Ishikawa (cell line): ENCODE measurements around the gene KIF1C.

ENCODE experiments used
- CEBPB ChIP-seq: IDR thresholded peaks from 2 replicates; pipeline ENCODE4 v1.6.1; 2012
- CREB1 ChIP-seq: IDR thresholded peaks from 2 replicates; pipeline ENCODE4 v1.6.1; 2012; ENCODE audit warnings: low read depth
- EGR1 ChIP-seq: IDR thresholded peaks from 2 replicates; pipeline ENCODE4 v1.6.1; 2012
- EP300 ChIP-seq: IDR thresholded peaks from 2 replicates; pipeline ENCODE4 v1.6.1; 2012; ENCODE audit warnings: borderline replicate concordance
- FOXM1 ChIP-seq: IDR thresholded peaks from 2 replicates; pipeline ENCODE4 v1.6.1; 2012; ENCODE audit warnings: low read depth, borderline replicate concordance
- NFIC ChIP-seq: IDR thresholded peaks from 2 replicates; pipeline ENCODE4 v1.6.1; 2012
- RAD21 ChIP-seq: IDR thresholded peaks from 2 replicates; pipeline ENCODE4 v1.6.1; 2012; ENCODE audit warnings: low read depth
- TAF1 ChIP-seq: IDR thresholded peaks from 2 replicates; pipeline ENCODE4 v1.6.1; 2012; ENCODE audit warnings: low read depth, mild to moderate bottlenecking
- TCF12 ChIP-seq: IDR thresholded peaks from 2 replicates; pipeline ENCODE4 v1.6.1; 2012; ENCODE audit warnings: low read depth
- TEAD4 ChIP-seq: IDR thresholded peaks from 2 replicates; pipeline ENCODE4 v1.6.1; 2012
- YY1 ChIP-seq: IDR thresholded peaks from 2 replicates; pipeline ENCODE4 v1.6.1; 2012; ENCODE audit warnings: low read depth
- ZBTB7A ChIP-seq: IDR thresholded peaks from 2 replicates; pipeline ENCODE4 v1.6.1; 2012; ENCODE audit warnings: low read depth
- TF ChIP-seq, protein P1 (sequence below): IDR thresholded peaks from 2 replicates; pipeline ENCODE4 v1.6.1; 2012; ENCODE audit warnings: low read depth, mild to moderate bottlenecking
- TF ChIP-seq, protein P2 (sequence below): IDR thresholded peaks from 2 replicates; pipeline ENCODE4 v1.6.1; 2012
- TF ChIP-seq, protein P3 (sequence below): IDR thresholded peaks from 2 replicates; pipeline ENCODE4 v1.6.1; 2012

The KIF1C gene

DNA sequence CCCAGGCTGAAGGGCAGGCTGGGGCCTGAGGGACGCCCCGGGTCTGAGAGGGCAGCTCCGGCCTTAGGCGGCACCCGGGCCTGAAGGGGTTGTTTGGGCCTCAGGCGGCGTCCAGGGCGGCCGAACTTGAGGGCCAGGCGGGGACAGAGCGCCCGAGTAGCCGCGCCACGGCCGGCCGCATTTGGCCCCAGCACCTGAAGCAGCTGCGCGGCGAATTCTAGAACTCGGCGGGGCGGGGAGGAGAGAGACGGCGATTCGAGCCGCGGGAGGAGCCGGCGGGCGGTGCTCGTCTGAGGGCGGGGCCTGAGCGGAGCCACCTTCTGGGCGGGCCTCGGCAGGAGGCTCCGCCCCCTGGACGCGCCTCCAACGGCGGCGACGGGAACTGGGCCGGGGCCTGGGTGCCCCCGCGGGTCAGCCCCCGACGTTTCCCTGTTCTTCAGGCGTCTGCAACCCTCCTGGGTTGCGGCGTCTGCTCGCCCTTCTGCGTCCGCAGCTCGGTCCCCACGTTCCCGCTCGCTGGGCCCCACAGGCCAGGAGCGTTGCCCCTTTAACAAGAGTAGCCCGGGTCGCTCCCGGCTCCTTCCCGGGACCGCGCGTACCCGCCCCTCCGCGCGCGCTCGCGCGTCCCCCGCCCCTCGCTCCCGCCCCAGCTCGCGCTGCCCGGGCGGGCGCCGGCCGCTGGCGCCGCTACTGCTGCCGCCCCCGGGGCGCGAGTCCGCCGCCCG lies at the start of gene KIF1C, which contains the start of gene INCA1:
TSS of gene KIF1C (plus strand) at position 649 of the 725 bp plus-strand sequence. CDS start 2,297 bp downstream, outside the sequence.
TSS of gene INCA1 (minus strand) at position 221 of the 725 bp plus-strand sequence. CDS start 3,085 bp downstream, outside the sequence.
- TF ChIP-seq, protein P1, sequence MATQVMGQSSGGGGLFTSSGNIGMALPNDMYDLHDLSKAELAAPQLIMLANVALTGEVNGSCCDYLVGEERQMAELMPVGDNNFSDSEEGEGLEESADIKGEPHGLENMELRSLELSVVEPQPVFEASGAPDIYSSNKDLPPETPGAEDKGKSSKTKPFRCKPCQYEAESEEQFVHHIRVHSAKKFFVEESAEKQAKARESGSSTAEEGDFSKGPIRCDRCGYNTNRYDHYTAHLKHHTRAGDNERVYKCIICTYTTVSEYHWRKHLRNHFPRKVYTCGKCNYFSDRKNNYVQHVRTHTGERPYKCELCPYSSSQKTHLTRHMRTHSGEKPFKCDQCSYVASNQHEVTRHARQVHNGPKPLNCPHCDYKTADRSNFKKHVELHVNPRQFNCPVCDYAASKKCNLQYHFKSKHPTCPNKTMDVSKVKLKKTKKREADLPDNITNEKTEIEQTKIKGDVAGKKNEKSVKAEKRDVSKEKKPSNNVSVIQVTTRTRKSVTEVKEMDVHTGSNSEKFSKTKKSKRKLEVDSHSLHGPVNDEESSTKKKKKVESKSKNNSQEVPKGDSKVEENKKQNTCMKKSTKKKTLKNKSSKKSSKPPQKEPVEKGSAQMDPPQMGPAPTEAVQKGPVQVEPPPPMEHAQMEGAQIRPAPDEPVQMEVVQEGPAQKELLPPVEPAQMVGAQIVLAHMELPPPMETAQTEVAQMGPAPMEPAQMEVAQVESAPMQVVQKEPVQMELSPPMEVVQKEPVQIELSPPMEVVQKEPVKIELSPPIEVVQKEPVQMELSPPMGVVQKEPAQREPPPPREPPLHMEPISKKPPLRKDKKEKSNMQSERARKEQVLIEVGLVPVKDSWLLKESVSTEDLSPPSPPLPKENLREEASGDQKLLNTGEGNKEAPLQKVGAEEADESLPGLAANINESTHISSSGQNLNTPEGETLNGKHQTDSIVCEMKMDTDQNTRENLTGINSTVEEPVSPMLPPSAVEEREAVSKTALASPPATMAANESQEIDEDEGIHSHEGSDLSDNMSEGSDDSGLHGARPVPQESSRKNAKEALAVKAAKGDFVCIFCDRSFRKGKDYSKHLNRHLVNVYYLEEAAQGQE: no peak
- TF ChIP-seq TAF1 (peak; percentile 61; the same call in 1 of the 2 replicates), YY1 (no peak), EP300 (no peak), RAD21 (no peak), ZBTB7A (peak; percentile 72; the same call in 1 of the 2 replicates), TCF12 (peak; percentile 46; the same call in 1 of the 2 replicates), FOXM1 (no peak), CEBPB (no peak), TEAD4 (no peak), EGR1 (no peak), NFIC (peak; percentile 40; the same call in 1 of the 2 replicates)
- TF ChIP-seq, protein P2, sequence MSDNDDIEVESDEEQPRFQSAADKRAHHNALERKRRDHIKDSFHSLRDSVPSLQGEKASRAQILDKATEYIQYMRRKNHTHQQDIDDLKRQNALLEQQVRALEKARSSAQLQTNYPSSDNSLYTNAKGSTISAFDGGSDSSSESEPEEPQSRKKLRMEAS: peak; percentile 49

DNA sequence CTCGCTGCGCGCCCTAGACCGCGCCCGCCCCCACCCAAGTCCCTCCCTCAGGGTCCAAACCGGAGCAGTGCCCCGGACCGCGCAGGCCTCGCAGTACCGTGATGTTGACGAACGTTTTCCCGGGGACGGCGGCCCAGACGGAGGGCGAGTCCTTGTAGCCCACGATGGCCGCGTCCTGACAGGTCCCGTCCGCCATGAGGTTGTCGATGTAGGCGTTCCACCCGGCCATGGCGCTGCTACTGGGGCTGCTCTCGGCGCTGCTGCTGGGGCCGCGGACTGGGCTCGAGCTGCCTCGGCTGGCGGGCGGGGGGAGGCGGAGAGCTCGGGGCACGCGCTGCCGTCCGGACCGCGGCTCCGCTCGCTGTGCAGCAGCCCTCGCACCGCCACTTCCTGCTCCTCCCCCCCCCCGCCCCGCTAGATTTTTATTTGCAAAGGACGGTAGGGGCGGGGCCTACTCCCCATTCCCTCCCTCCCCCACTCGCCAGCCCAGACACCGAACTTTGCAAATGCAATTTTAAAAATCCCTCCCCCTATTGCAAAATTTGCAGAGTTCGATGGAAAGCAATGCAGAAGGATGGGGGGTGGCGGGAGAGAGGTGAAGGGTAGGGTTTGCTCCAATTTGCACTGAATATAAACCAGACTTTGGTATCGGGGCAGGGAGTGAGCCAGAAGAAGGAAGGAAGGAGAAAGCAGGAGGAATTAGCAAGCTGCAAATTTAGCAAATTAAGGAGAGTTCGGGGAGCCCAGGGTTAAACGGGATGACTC lies 49.4 kb upstream of the KIF1C start, which contains the start of gene PFN1:
TSS of gene PFN1 (minus strand) at position 365 of the 765 bp plus-strand sequence. CDS start at position 229, 136 bp downstream.
- TF ChIP-seq, protein P1: no peak
- TF ChIP-seq FOXM1 (no peak), ZBTB7A (no peak), RAD21 (no peak), CREB1 (no peak), CEBPB (peak; percentile 97), NFIC (peak; percentile 5; the same call in 1 of the 2 replicates), YY1 (peak; percentile 65), EGR1 (no peak), TAF1 (peak; percentile 79), TEAD4 (no peak), TCF12 (peak; percentile 47), EP300 (0 out of 2 replicates have a peak, but pooled peaks have one; percentile 19)
- TF ChIP-seq, protein P2: peak; percentile 66
- TF ChIP-seq, protein P3, sequence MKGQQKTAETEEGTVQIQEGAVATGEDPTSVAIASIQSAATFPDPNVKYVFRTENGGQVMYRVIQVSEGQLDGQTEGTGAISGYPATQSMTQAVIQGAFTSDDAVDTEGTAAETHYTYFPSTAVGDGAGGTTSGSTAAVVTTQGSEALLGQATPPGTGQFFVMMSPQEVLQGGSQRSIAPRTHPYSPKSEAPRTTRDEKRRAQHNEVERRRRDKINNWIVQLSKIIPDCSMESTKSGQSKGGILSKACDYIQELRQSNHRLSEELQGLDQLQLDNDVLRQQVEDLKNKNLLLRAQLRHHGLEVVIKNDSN: no peak

DNA sequence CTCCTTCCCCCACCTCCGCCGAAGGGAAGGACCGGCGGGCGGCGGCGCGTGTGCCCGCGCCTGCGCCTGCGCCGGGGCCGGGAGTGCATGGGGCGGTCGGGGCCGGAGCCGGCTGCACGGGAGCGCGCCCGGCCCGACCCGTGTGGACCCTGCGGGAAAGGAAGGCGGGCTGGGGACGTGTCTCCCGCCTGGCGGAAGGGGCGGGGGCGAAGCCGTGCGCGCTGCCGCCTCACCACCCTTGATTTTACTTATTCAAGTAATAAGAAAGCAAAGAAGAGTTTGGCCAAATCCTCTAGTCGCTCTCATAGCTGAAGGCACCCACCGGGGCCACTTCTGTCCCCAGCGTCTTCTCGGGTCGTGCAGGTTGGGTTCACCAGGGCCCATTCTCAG lies 48.8 kb upstream of the KIF1C start:
- TF ChIP-seq NFIC (no peak), EGR1 (peak; percentile 13; the same call in 1 of the 2 replicates), YY1 (peak; percentile 14; the same call in 1 of the 2 replicates)

DNA sequence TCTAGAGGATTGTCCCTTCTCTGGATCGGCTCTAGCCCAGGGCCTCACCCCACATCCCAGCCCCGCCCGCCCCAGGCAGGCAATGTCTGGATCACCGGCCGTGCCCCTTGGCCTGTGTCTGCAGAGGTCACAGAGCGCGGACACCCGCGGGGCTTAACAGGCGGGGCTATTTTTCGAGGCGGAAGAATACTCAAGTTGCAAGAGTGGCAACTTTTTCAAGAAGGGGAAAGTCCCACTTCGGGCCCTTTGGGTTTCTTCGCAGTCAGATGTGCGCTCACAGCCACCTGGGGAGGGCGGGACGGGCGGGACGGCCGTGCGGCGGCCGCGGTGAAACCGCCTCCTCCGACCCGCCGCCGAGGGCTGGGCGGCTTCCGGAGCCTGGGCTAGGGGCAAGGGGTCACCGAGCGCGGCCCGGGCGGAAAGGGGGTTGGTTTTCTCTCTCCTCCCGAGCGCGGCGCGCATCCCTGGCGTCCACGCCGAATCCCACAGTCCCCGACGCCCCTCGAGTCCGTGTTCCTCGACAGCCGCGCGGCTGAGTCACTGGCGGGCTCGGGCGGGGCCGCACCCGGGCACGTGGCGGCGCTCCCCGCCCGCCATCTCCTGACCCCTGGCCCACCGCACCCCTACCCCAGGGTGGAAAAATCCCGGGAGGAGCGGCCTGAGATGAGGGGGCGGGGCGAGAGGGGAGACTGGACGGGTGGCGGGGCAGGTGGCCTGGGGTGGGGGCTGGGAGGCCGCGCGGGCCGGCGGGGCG lies 48.3 kb upstream of the KIF1C start:
- TF ChIP-seq, protein P1: no peak
- TF ChIP-seq RAD21 (no peak), YY1 (0 out of 2 replicates have a peak, but pooled peaks have one; percentile 16), FOXM1 (no peak), EP300 (peak; percentile 18; the same call in 1 of the 2 replicates), ZBTB7A (peak; percentile 83), CREB1 (no peak), TAF1 (peak; percentile 40; the same call in 1 of the 2 replicates), CEBPB (no peak)
- TF ChIP-seq, protein P2: peak; percentile 95
- TF ChIP-seq, protein P3: no peak
